DND-41 (cell line): ENCODE measurements around the gene PCSK9.

Source experiments
- CTCF ChIP-seq: IDR thresholded peaks from 2 replicates; pipeline ENCODE4 v1.5.1; 2012; ENCODE audit warnings: borderline replicate concordance, low read length, moderate library complexity, mild to moderate bottlenecking; ENCODE audit not compliant: poor library complexity, severe bottlenecking; ENCODE audit errors: extremely low read depth
- EZH2 ChIP-seq: IDR thresholded peaks from 3 replicates; pipeline ENCODE4 v1.6.1; 2012; ENCODE audit warnings: borderline replicate concordance, low read depth, mild to moderate bottlenecking, moderate library complexity, low read length, inconsistent platforms; ENCODE audit not compliant: severe bottlenecking

GRCh38 chr1:55061706-55062321 is 22.5 kb downstream of the PCSK9 start:
- TF ChIP-seq EZH2 = no peak
- no peak for TF ChIP-seq CTCF
